Endothelial cell of umbilical vein (primary cell): ENCODE data around the gene CCL2. TPM values are rescaled to one million over a fixed set of nuclear protein-coding genes. Genes with fewer than 3 reads are reported as not detected.

ENCODE experiments used
- BruUV-seq: library from RNA; stranded (reverse); fragments of 400-500 nt; replicated peaks from 2 replicates; lab custom pipeline; 2021; lab: Mats Ljungman, UMichigan
- CTCF ChIA-PET: fragments of 300-600, 350-600 bp; sonication (Branson Sonifier 250); formaldehyde crosslinking; loops from one replicate; lab custom pipeline; 2021; ENCODE audit warnings: antibody characterized with exemption, inconsistent platforms; lab: Charles Lee
- POLR2A ChIA-PET: fragments of 300-600, 350-600 bp; sonication (Branson Sonifier 250); formaldehyde crosslinking; loops from one replicate; lab custom pipeline; 2021; ENCODE audit warnings: antibody characterized with exemption, inconsistent platforms; lab: Charles Lee
- DNase-seq: peaks from one replicate; pipeline ENCODE4 v3.0.0-alpha.2; 2011; ENCODE audit warnings: low read depth, low spot score
- FAIRE-seq: peaks from 2 replicates; lab custom pipeline; 2011; peaks lifted over from hg19 to GRCh38; lab: Jason Lieb, UNC
- H2AFZ ChIP-seq: 2 replicates; pipeline ENCODE4 v1.6.0; 2012; ENCODE audit warnings: low read depth, low read length, control low read depth, inconsistent platforms
- H3K27ac ChIP-seq: 2 replicates; pipeline ENCODE4 v1.5.1; 2011; ENCODE audit warnings: low read depth, mild to moderate bottlenecking, control low read depth, low read length, moderate library complexity; ENCODE audit not compliant: insufficient read depth
- H3K27me3 ChIP-seq, 2 experiments: 2 replicates each; pipeline versions ENCODE4 v1.6.0 to v1.6.1; 2011; ENCODE audit warnings: low read length in 2 of 2, mixed read lengths in 1 of 2; ENCODE audit not compliant: control insufficient read depth in 2 of 2, insufficient read depth in 2 of 2
- H3K36me3 ChIP-seq, 2 experiments: 2 replicates in 1 of 2; 3 replicates in 1 of 2; pipeline ENCODE4 v1.5.1; 2011; ENCODE audit warnings: low read length in 2 of 2, mild to moderate bottlenecking in 1 of 2, moderate library complexity in 1 of 2; ENCODE audit not compliant: control insufficient read depth in 2 of 2, insufficient read depth in 2 of 2; ENCODE audit errors: extremely low read depth in 1 of 2
- H3K4me1 ChIP-seq: 3 replicates; pipeline ENCODE4 v1.5.1; 2011; ENCODE audit warnings: mild to moderate bottlenecking, low read length; ENCODE audit not compliant: control insufficient read depth, insufficient read depth; ENCODE audit errors: extremely low read depth
- H3K4me2 ChIP-seq: 2 replicates; pipeline ENCODE4 v1.6.1; 2011; ENCODE audit warnings: low read length, control low read depth, mixed read lengths; ENCODE audit not compliant: insufficient read depth
- H3K4me3 ChIP-seq, 3 experiments: fragments of 200-600 bp in 1 of 3; sonication (generic), shearing (Covaris generic) in 1 of 3; replicated peaks in 1 of 3; 2 replicates each; pipeline ENCODE4 v1.5.1; 2011 to 2016; ENCODE audit warnings: control low read depth in 3 of 3, low read length in 3 of 3, mild to moderate bottlenecking in 2 of 3, inconsistent platforms in 1 of 3, low read depth in 1 of 3, moderate library complexity in 1 of 3; ENCODE audit not compliant: insufficient read depth in 1 of 3
- H3K79me2 ChIP-seq: 2 replicates; pipeline ENCODE4 v1.6.0; 2012; ENCODE audit warnings: low read length, inconsistent platforms; ENCODE audit not compliant: control insufficient read depth, insufficient read depth
- H3K9ac ChIP-seq: replicated peaks from 2 replicates; pipeline ENCODE3; 2011; ENCODE audit warnings: low read length, control low read depth; ENCODE audit not compliant: insufficient read depth; ENCODE audit errors: extremely low read depth
- H3K9me1 ChIP-seq: replicated peaks from 3 replicates; pipeline ENCODE4 v1.6.0; 2011; ENCODE audit warnings: mild to moderate bottlenecking, low read length; ENCODE audit not compliant: control insufficient read depth, insufficient read depth; ENCODE audit errors: extremely low read depth
- H3K9me3 ChIP-seq: replicated peaks from 2 replicates; pipeline ENCODE4 v1.5.1; 2012; ENCODE audit warnings: low read length, inconsistent platforms; ENCODE audit not compliant: control insufficient read depth, insufficient read depth
- H4K20me1 ChIP-seq: replicated peaks from 2 replicates; pipeline ENCODE3; 2011; ENCODE audit warnings: mild to moderate bottlenecking, low read length; ENCODE audit not compliant: control insufficient read depth, insufficient read depth; ENCODE audit errors: extremely low read depth
- EZH2 ChIP-seq: IDR thresholded peaks from 2 replicates; pipeline ENCODE4 v1.6.1; 2012; ENCODE audit warnings: borderline replicate concordance, low read depth, mild to moderate bottlenecking, moderate library complexity, low read length, inconsistent platforms; ENCODE audit not compliant: severe bottlenecking
- FOS ChIP-seq: IDR thresholded peaks from 2 replicates; pipeline ENCODE4 v1.6.1; 2011; ENCODE audit warnings: mild to moderate bottlenecking, low read length, moderate library complexity, borderline replicate concordance; ENCODE audit not compliant: insufficient read depth
- JUN ChIP-seq: IDR thresholded peaks from 2 replicates; pipeline ENCODE4 v1.6.1; 2011; ENCODE audit warnings: borderline replicate concordance, low read depth; ENCODE audit not compliant: insufficient read length, insufficient read depth
- dilution Hi-C: fragments of 300-500 bp; cut with MboI; formaldehyde crosslinking; loops from one replicate; pipeline ENCODE4 v1.15.0; 2019; ENCODE audit warnings: low sequenced_read_pairs; ENCODE audit not compliant: extremely low pct_ligation_motif_present
- intact Hi-C: fragments of 100-400 bp; cut with micrococcal nuclease; formaldehyde crosslinking; loops from one replicate; pipeline ENCODE4 v1.10.0; 2022
- polyA plus RNA-seq, 4 experiments: library from polyadenylated mRNA; depleted of rRNA in 3 of 4; stranded (reverse) in 3 of 4; unstranded in 1 of 4; fragments of >200 nt; gene quantifications; 2 replicates each; pipeline versions ENCODE4 v1.2.1 to v1.2.3, GENCODE V29; 2011 to 2012; ENCODE audit warnings: missing spikeins in 1 of 4
- total RNA-seq: library from RNA; stranded (reverse); gene quantifications from 2 replicates; pipeline ENCODE4 v1.2.3, GENCODE V29; 2021

The CCL2 gene
- total and polyA plus RNA-seq, 2 donors (not counting 3 experiments of a cell fraction or from before 2014, with no cell fraction given): 238 to 599 TPM

- H3K9ac ChIP-seq: no peak overlapping the region
- H3K36me3 ChIP-seq: no peaks in the 10 kb centered on the region
- no peak overlapping the region for H3K4me3 ChIP-seq
- BruUV-seq: no TSS peak
- TF ChIP-seq JUN (peak; percentile 55), FOS (peak; percentile 34), EZH2 (no peak)
- H3K9me1 ChIP-seq: no peaks in the 10 kb centered on the region
- no peak overlapping the region for H2AFZ ChIP-seq
- DNase-seq (peak; percentile 44), FAIRE-seq (peak; percentile 94)
- dilution Hi-C loops: loop anchor here (25.0 kb wide), 1 partner anchor 89 kb away; no protein-coding TSS in a partner anchor
- CTCF ChIA-PET: interaction anchor here (0.8 to 11.1 kb wide), 6 partner anchors 9 to 130 kb away, joined by 3 to 179 read pairs (median 6); partner anchors contain the start of gene CCL1
- H4K20me1 ChIP-seq: no peaks in the 10 kb centered on the region
- peaks cover 7% of the 10 kb centered on the region for H3K4me1 ChIP-seq
- H3K27me3 ChIP-seq: peaks cover 0 to 2% of the 10 kb centered on the region in 2 experiments
- POLR2A ChIA-PET: no interaction called here
- no peak overlapping the region for H3K27ac ChIP-seq
- no peaks in the 10 kb centered on the region for H3K79me2 ChIP-seq
- intact Hi-C loops: loop anchor here (1.0 kb wide), 2 partner anchors 46 to 66 kb away; partner anchors contain the start of gene CCL2
- H3K9me3 ChIP-seq: no peaks in the 10 kb centered on the region
- no peak overlapping the region for H3K4me2 ChIP-seq
Observed at GRCh38 chr17:34300652-34301370, 45.7 kb downstream of the CCL2 start.

- H3K9me3 ChIP-seq: no peaks in the 10 kb centered on the region
- FAIRE-seq (no peak), DNase-seq (no peak)
- dilution Hi-C loops: loop anchor here (25.0 kb wide), 1 partner anchor 90 kb away; no protein-coding TSS in a partner anchor
- no peaks in the 10 kb centered on the region for H4K20me1 ChIP-seq
- H3K36me3 ChIP-seq: no peaks in the 10 kb centered on the region
- peaks cover 2 to 4% of the 10 kb centered on the region in 2 experiments for H3K27me3 ChIP-seq
- no TSS peak for BruUV-seq
- H3K79me2 ChIP-seq: no peaks in the 10 kb centered on the region
- CTCF ChIA-PET: interaction anchor here (5.4 to 11.1 kb wide), 2 partner anchors 59 to 101 kb away, joined by 60 to 179 read pairs; partner anchors contain the start of gene CCL1
- TF ChIP-seq JUN (no peak), EZH2 (no peak)
- POLR2A ChIA-PET: no interaction called here
- H2AFZ ChIP-seq: no peak overlapping the region
- H3K4me2 ChIP-seq: no peak overlapping the region
- no peak overlapping the region for H3K4me3 ChIP-seq
- intact Hi-C loops: no loop called here
- H3K4me1 ChIP-seq: peaks cover 7% of the 10 kb centered on the region
- no peaks in the 10 kb centered on the region for H3K9me1 ChIP-seq
- no peak overlapping the region for H3K9ac ChIP-seq
- H3K27ac ChIP-seq: no peak overlapping the region
Observed at GRCh38 chr17:34301986-34302385, 46.9 kb downstream of the CCL2 start.
